GM12878 (cell line): Measurements from ENCODE around the gene ACSL4. TPM values are rescaled to one million over a fixed set of nuclear protein-coding genes. Genes with fewer than 3 reads are reported as not detected.

Experiments
- ATAC-seq: fragments of 200-7000 bp; cut with Tn5 transposase; 3 replicates; pipeline ENCODE4 v1.9.1; 2020; ENCODE audit warnings: mild to moderate bottlenecking, moderate library complexity
- BruUV-seq: library from RNA; stranded (reverse); fragments of 400-500 nt; replicated peaks from 2 replicates; lab custom pipeline; 2021; lab: Mats Ljungman, UMichigan
- CTCF ChIA-PET: fragments of 300-600 bp; sonication (Branson Sonifier 250); formaldehyde crosslinking; extraction: SDS; loops from one replicate; lab custom pipeline; 2021; ENCODE audit warnings: inconsistent platforms; lab: Yijun Ruan, JAX
- POLR2A ChIA-PET: fragments of 350-600 bp; formaldehyde crosslinking; extraction: SDS; loops from one replicate; lab custom pipeline; 2021; ENCODE audit warnings: inconsistent platforms; lab: Charles Lee
- RAD21 ChIA-PET: fragments of 300-600 bp; sonication (Branson Sonifier 250); formaldehyde crosslinking; loops from one replicate; lab custom pipeline; 2023; ENCODE audit warnings: antibody characterized with exemption; ENCODE audit not compliant: unreplicated experiment; lab: Charles Lee
- SMC1A ChIA-PET: fragments of 300-600 bp; sonication (Branson Sonifier 250); formaldehyde crosslinking; loops from one replicate; lab custom pipeline; 2023; ENCODE audit not compliant: unreplicated experiment, uncharacterized antibody; lab: Charles Lee
- DNase-seq: peaks from one replicate; pipeline ENCODE4 v3.0.0-alpha.2; 2011; ENCODE audit warnings: low read depth, low spot score
- FAIRE-seq: peaks from 3 replicates; lab custom pipeline; 2011; peaks lifted over from hg19 to GRCh38; lab: Jason Lieb, UNC
- H2AFZ ChIP-seq: 2 replicates; pipeline ENCODE4 v1.6.0; 2011; ENCODE audit warnings: low read depth, low read length, control low read depth; ENCODE audit not compliant: control insufficient read depth
- H3K27ac ChIP-seq: 2 replicates; pipeline ENCODE4 v1.5.1; 2011; ENCODE audit warnings: control low read depth; ENCODE audit not compliant: control insufficient read depth, insufficient read depth
- H3K27me3 ChIP-seq, 2 experiments: replicated peaks in 1 of 2; 2 replicates each; pipeline versions ENCODE4 v1.6.0 to v1.6.1; 2011; ENCODE audit warnings: low read length in 1 of 2; ENCODE audit not compliant: control insufficient read depth in 2 of 2, insufficient read depth in 2 of 2
- H3K36me3 ChIP-seq, 2 experiments: 2 replicates each; pipeline ENCODE4 v1.5.1; 2011; ENCODE audit warnings: low read length in 1 of 2; ENCODE audit not compliant: control insufficient read depth in 2 of 2, insufficient read depth in 2 of 2
- H3K4me1 ChIP-seq: 2 replicates; pipeline ENCODE4 v1.6.1; 2011; ENCODE audit warnings: mild to moderate bottlenecking, low read length, moderate library complexity, mixed read lengths; ENCODE audit not compliant: control insufficient read depth, insufficient read depth
- H3K4me2 ChIP-seq: 2 replicates; pipeline ENCODE4 v1.6.0; 2011; ENCODE audit warnings: control low read depth; ENCODE audit not compliant: control insufficient read depth, insufficient read depth
- H3K4me3 ChIP-seq: fragments of 200-600 bp; sonication (generic); 2 replicates; pipeline ENCODE4 v1.5.1; 2016
- H3K79me2 ChIP-seq: 2 replicates; pipeline ENCODE4 v1.6.0; 2011; ENCODE audit warnings: low read length; ENCODE audit not compliant: control insufficient read depth, insufficient read depth
- H3K9ac ChIP-seq: 2 replicates; pipeline ENCODE4 v1.8.0; 2011; ENCODE audit warnings: low read length, control low read depth, mixed read lengths; ENCODE audit not compliant: control insufficient read depth, insufficient read depth
- H3K9me3 ChIP-seq: replicated peaks from 3 replicates; pipeline ENCODE4 v1.5.1; 2011; ENCODE audit warnings: mild to moderate bottlenecking, low read length; ENCODE audit not compliant: control insufficient read depth, insufficient read depth
- H4K20me1 ChIP-seq: 2 replicates; pipeline ENCODE4 v1.6.0; 2011; ENCODE audit not compliant: control insufficient read depth, insufficient read depth
- CTCF ChIP-seq, 3 experiments: IDR thresholded peaks in 2 of 3; conservative IDR thresholded peaks in 1 of 3; 2 replicates each; pipeline ENCODE4 v1.5.1; 2011; ENCODE audit warnings: low read depth in 3 of 3, low read length in 3 of 3, mild to moderate bottlenecking in 3 of 3, control low read depth in 2 of 3, moderate library complexity in 2 of 3, inconsistent platforms in 1 of 3, mixed read lengths in 1 of 3; ENCODE audit not compliant: control insufficient read depth in 2 of 3, insufficient read depth in 1 of 3; ENCODE audit errors: extremely low read depth in 1 of 3
- RAD21 ChIP-seq: IDR thresholded peaks from 2 replicates; pipeline ENCODE4 v1.6.1; 2011; ENCODE audit warnings: mild to moderate bottlenecking, low read depth, low read length, moderate library complexity; ENCODE audit not compliant: insufficient read depth
- SMC3 ChIP-seq: IDR thresholded peaks from 2 replicates; pipeline ENCODE4 v1.6.1; 2011; ENCODE audit warnings: low read length, improper control_type of control experiment, borderline replicate concordance
- ZNF24 ChIP-seq: fragments of 450-650 bp; IDR thresholded peaks from 2 replicates; pipeline ENCODE4 v1.6.1; 2017; ENCODE audit warnings: antibody characterized with exemption, mild to moderate bottlenecking
- WGBS: methylation state at CpG from one replicate; pipeline ENCODE4 v1.1.6; 2016; ENCODE audit warnings: low lambda C conversion rate; ENCODE audit not compliant: insufficient replicate concordance, insufficient coverage; ENCODE audit errors: missing lambda C conversion rate; 5-methylcytosine and 5-hydroxymethylcytosine counted together
- in situ Hi-C: fragments of 300-500 bp; cut with MboI; formaldehyde crosslinking; loops from 9 replicates; pipeline ENCODE4 v1.14.3; 2018; ENCODE audit warnings: mixed read lengths
- intact Hi-C: fragments of 100-400 bp; cut with micrococcal nuclease; formaldehyde crosslinking; loops from one replicate; pipeline ENCODE4 v1.14.2; 2022; ENCODE audit not compliant: unreplicated experiment
- polyA plus RNA-seq, 11 experiments: library from polyadenylated mRNA; depleted of rRNA in 4 of 11; unstranded in 6 of 11; stranded (reverse) in 5 of 11; fragments of >200 nt; fragmentation: Nextera tagmentation in 4 of 11; fragmentation: Illumina TruSeq in 1 of 11; extraction: Ambion mirVana in 4 of 11; extraction: Trizol in 1 of 11; gene quantifications; 1 replicate in 1 of 11; 2 replicates in 10 of 11; pipeline versions ENCODE4 v1.2.1 to v1.2.3, GENCODE V29; 2011 to 2016; ENCODE audit warnings: inconsistent platforms in 2 of 11, missing spikeins in 2 of 11, low read depth in 1 of 11
- total RNA-seq, 4 experiments: library from RNA; depleted of rRNA in 3 of 4; stranded (reverse); fragments of >200 nt in 3 of 4; fragmentation: Illumina TruSeq in 1 of 4; extraction: Trizol in 1 of 4; gene quantifications; 2 replicates each; pipeline versions ENCODE4 v1.2.1 to v1.2.3, GENCODE V29; 2013 to 2021

Gene ACSL4
- total and polyA plus RNA-seq, 10 of the 15 experiments (the other 5 are each of a cell fraction or from before 2014, with no cell fraction given), result 20.7 to 66.6 (median 45.4) TPM

- H3K9me3 ChIP-seq, result no peaks in the 10 kb centered on the region
- ATAC-seq (no peak), FAIRE-seq (no peak), DNase-seq (no peak)
- H3K9ac ChIP-seq, result no peak overlapping the region
- no peaks in the 10 kb centered on the region for H3K79me2 ChIP-seq
- H3K27ac ChIP-seq, result no peak overlapping the region
- in situ Hi-C loops, result loop anchor here (5.0 kb wide), 1 partner anchor 151 kb away; the partner anchor contains the start of gene GUCY2F
- ChIA-PET CTCF (interaction anchor here (0.6 to 5.5 kb wide), 16 partner anchors 10 to 935 kb away, joined by 3 to 94 read pairs (median 4); no protein-coding TSS in a partner anchor), RAD21 (interaction anchor here (1.3 to 2.4 kb wide), 2 partner anchors 224 to 258 kb away, joined by 3 to 10 read pairs; no protein-coding TSS in a partner anchor), SMC1A (interaction anchor here (0.7 to 4.7 kb wide), 9 partner anchors 10 to 934 kb away, joined by 3 to 37 read pairs (median 5); no protein-coding TSS in a partner anchor), POLR2A (no interaction called here)
- intact Hi-C loops, result loop anchor here (1.0 to 10.0 kb wide), 3 partner anchors 148 to 938 kb away; no protein-coding TSS in a partner anchor
- no peak overlapping the region for H2AFZ ChIP-seq
- no TSS peak for BruUV-seq
- no peaks in the 10 kb centered on the region for H3K4me1 ChIP-seq
- H3K27me3 ChIP-seq, result no peaks in the 10 kb centered on the region
- TF ChIP-seq SMC3, result peak; percentile 46; the same call in 1 of the 2 replicates
- TF ChIP-seq ZNF24, result no peak
- TF ChIP-seq RAD21, result peak; percentile 63
- TF ChIP-seq CTCF (IDR thresholded peaks at IDR 0.05 in 2 of 3, conservative IDR thresholded peaks at IDR 0.05 in 1 of 3; ENCODE audit: control insufficient read depth in 2 of 3, extremely low read depth in 1 of 3, insufficient read depth in 1 of 3, low read depth in 3 of 3, low read length in 3 of 3), result peak; percentile 31 to 48 (median 41); a peak in 4 of 6 replicates
- H4K20me1 ChIP-seq, result no peaks in the 10 kb centered on the region; the same call in 1 of the 2 replicates
- no peaks in the 10 kb centered on the region for H3K36me3 ChIP-seq
- no peak overlapping the region for H3K4me2 ChIP-seq
- 51% methylated on average over 5 of the region's 5 CpGs for WGBS
- H3K4me3 ChIP-seq, result no peak overlapping the region
Observed at GRCh38 chrX:109632906-109633504, 100.1 kb downstream of the ACSL4 start.
